ENCODE results near the gene ANGPTL2.

ANGPTL2 gene

GRCh38 chr9:127074561-127075548 is 47.6 kb downstream of the ANGPTL2 start:
- no peak for DNase-seq

- DNase-seq: no peak
These were observed 54.7 kb downstream of the ANGPTL2 start for GRCh38 chr9:127067603-127068220.

- no peak for DNase-seq
These were observed 55.6 kb downstream of the ANGPTL2 start for GRCh38 chr9:127066851-127067136.

GRCh38 chr9:127066060-127066850 is 56.2 kb downstream of the ANGPTL2 start:
- DNase-seq: no peak

GRCh38 chr9:127065592-127065991 is 56.8 kb downstream of the ANGPTL2 start:
- no peak for DNase-seq

GRCh38 chr9:127064335-127064734 is 58.1 kb downstream of the ANGPTL2 start:
- no peak for DNase-seq

- no peak for DNase-seq
These were observed 61.0 kb downstream of the ANGPTL2 start for GRCh38 chr9:127061411-127061810.

- DNase-seq: no peak
These were observed 62.6 kb downstream of the ANGPTL2 start for GRCh38 chr9:127059765-127060361.

GRCh38 chr9:127059030-127059429 is 63.4 kb downstream of the ANGPTL2 start:
- no peak for DNase-seq

GRCh38 chr9:127058645-127059021 is 63.8 kb downstream of the ANGPTL2 start:
- no peak for DNase-seq

GRCh38 chr9:127058011-127058644 is 64.3 kb downstream of the ANGPTL2 start:
- DNase-seq: no peak

GRCh38 chr9:127056446-127056845 is 66.0 kb downstream of the ANGPTL2 start:
- no peak for DNase-seq

- DNase-seq: no peak
These were observed 66.6 kb downstream of the ANGPTL2 start for GRCh38 chr9:127055745-127056402.

- no peak for DNase-seq
These were observed 68.5 kb downstream of the ANGPTL2 start for GRCh38 chr9:127053960-127054359.

- DNase-seq: no peak
These were observed 69.2 kb downstream of the ANGPTL2 start for GRCh38 chr9:127053057-127053821.

- DNase-seq: no peak
These were observed 70.4 kb downstream of the ANGPTL2 start for GRCh38 chr9:127051881-127052595.

GRCh38 chr9:127050591-127051001 is 71.8 kb downstream of the ANGPTL2 start:
- DNase-seq: no peak

GRCh38 chr9:127050152-127050551 is 72.3 kb downstream of the ANGPTL2 start:
- DNase-seq: no peak

GRCh38 chr9:127049581-127049980 is 72.9 kb downstream of the ANGPTL2 start:
- no peak for DNase-seq

GRCh38 chr9:127049044-127049443 is 73.4 kb downstream of the ANGPTL2 start:
- DNase-seq: peak; percentile 3 to 5

GRCh38 chr9:127047971-127048370 is 74.5 kb downstream of the ANGPTL2 start:
- DNase-seq: no peak
